SIG-M5 treated with dmso at 0.1 percent for 504 hours (cell line): ENCODE results near the gene PWP1.

ENCODE experiments used
- DNase-seq: peaks from one replicate; lab custom pipeline; 2025; ENCODE audit not compliant: unreplicated experiment; lab: John Stamatoyannopoulos, UW

The PWP1 gene

DNA sequence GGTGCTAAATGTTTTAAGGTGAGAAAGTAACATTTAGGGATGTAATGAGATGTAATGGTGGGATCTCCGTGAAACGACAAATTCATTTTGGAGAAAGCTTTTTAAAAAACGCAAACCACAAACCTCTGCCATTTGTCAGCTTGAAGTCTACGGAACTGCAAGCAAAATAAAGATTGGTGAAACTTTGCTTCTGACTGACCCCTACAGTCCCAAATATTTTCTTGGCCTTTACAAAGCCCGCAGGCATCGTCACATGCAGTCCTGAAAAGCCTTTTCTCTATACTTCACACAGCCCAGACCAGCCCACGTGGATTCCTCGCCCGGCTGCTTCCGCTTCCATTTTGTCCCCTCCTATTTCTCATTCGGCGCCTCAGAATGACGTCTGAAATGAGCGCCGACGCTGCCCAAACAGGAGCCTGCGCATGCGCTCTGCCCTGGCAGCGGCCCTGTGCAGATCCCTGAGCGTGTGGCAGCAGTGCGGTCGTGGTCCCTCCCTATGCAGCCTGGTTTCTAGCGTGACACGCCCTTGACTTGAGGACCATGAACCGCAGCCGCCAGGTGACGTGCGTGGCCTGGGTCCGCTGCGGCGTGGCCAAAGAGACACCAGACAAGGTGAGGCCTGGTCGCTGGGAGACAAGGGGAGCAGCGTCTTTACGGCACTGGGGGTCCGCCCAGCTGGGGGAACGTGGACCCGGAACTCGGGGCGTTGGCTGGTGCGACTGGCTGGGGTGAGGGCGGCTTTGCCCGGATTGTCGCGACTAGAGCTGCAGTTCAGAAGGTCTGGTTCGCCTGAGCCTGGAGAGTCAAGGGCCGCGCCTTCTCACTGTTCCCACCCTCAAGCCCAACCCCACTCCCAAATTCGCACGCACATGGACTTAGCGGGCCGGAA, at the start of gene PWP1:
Gene PWP1, plus strand, starts transcription at position 440 of the 889 bp plus-strand sequence. Its CDS starts 101 bp downstream, at position 541.
- peak; percentile 95 for DNase-seq

DNA sequence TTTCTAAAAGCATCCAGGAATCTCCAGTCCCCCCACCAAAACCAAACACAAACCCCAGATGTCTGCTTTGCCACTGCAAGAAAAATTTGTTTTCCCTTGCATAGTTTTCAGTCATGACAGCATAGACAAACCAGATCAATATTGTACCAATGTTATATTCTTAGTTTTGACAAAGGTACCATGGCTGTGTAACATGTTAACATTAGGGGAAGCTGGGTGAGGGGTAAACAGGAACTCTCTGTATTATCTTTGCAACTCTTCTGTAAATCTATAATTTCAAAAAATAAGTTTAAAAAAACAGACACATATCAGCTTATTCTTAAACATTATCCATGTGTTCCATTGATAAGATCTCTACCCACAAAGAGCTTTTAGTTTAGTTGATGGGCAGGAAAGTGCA, 44.4 kb upstream of the PWP1 start:
- no peak for DNase-seq

DNA sequence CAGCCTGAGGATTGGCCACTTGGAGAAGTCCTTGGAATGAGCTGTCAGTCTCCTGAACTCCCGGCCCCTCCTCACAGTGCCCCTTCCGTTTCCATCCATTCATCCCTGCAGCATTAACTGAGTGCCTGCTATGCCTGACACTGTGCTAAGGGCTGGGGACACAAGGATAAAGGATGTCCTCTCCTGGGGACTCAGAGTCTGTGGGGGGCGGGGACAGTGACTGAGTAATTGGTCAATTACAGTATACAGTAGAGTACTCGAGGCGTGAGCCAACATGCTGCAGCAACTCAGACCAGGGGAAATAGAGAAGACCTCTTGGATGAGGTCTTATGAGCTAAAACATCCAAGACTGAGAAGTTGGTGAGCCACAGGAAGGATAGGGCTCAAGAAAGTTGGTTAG, 43.4 kb upstream of the PWP1 start:
- no peak for DNase-seq

DNA sequence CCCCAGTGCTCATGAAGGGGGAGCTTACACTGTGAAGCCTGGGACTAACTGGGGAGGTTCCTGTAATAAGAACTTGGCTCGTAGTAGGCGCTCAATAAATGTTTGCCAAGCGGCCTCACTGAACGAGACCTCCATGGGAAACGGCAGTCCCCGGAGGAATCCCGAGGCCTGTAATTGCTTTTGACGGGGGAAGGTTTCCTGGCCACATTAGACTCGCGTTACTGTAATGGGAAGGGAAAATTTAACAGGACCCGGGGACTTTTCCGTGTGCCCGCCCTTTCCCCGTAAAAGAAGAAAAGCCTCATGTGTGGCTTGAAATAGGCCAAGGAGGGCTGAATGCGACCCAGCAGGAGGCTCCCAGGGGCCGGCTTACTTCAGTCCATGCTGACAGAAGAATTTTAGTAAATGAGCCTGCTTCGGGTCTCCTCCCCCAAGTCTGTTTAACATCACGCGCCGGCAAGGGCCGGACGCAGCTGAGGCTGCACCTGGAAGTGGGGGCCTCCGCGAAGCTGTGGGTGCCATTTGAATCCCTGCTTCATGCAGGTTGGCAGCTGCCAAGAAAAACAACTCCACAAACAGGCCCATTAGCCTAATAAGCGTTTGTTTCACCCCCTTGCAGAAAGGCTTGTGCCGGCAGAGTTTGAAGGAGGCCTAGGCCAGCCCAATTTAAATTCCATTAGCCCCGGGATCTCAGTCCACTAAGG, 39.8 kb upstream of the PWP1 start:
- no peak for DNase-seq

DNA sequence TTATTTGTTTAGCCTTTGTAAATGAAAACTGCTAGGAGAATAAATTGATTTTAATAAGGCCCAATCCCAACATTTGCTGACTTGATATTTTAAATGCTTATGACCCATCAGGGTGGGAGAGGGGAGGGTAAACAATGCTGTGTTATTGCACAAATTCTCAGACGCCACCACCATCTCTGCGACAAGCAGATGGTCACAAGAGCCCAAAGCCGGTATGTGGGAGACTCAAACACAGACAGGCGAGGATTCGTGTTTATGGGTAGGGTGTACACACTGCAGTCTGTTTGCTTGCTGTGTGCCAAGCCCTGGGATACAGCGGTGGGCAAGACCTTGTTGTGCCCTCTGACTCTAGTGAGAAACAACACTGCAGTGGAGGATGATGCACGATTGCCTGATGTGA, 39.2 kb upstream of the PWP1 start:
- no peak for DNase-seq

DNA sequence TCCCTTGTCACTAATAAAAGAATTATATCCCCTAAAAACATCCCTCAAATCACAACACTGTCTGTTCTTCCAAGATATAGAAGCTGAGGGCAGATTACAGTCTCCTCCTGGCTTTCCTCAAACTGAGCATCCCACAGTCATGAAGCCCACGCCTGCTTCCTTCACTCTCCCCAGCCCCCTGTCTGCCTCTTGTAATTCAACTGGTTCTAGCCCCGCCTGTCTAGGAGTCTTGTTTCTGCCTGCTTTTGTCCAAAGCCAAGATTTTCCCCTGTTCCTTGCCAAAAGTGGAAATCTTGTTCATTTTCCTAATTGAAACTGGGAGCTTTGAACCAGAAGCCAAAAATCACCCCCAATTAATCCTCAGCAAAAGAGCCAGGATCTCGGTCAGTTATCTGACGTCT, 35.9 kb upstream of the PWP1 start:
- no peak for DNase-seq

DNA sequence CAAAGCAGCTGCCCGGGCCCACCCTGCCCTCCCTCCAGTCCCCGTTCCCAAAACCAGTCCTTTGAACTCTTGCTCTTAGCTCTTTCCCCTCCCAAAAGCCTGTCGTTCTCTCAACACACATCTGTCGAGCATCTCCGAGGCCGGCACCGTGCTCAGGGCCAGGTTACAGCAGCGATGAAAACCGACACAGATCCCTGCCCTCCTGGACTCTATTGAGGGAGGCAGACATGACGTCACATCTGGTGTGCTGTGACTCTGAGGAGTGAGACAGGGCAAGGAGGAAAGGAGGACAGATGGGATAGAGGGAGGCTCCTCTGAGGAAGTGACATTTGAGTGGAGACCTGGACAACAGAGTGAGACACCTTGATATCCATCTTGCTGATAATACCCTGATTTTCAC, 34.6 kb upstream of the PWP1 start:
- DNase-seq, result no peak

DNA sequence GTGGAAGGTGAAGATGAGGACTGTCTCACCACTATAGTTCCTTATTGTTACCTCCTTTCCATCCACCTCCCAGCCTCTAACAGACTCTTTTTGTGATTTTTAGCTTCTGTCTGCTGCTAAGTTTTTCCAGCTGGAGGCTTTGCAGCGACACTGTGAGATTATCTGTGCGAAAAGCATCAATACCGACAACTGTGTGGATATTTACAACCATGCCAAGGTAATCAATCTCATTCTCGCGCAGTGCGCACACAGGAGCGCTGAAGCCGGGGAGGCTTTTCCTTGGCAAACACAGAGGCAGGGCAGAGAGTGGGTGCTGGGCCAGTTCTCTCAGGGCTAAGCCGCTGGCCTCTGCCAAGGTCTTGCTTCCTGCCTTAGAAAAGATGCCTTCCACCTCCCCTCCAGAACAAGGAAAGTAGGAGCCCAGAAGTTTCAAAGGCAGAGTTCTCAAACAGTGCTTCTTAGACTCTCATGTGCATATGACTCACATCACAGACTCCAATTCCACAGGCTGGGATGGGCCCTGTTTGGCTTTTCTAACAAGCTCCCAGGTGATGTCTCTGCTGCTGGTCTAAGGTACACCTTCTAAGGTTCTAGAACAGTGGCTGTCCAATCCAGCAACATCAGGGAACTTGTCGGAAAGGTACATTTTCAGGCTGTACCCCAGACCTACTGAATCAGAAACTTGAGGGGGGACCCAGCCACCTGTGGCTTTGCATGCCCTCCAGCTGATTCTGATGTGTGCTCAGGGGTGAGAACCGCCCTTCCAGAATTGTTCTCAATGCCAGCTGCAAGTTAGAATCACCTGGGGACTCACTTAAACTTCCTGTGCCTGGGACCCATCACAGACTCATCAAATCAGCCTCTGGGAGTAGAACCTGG, 33.8 kb upstream of the PWP1 start:
- DNase-seq, result no peak

DNA sequence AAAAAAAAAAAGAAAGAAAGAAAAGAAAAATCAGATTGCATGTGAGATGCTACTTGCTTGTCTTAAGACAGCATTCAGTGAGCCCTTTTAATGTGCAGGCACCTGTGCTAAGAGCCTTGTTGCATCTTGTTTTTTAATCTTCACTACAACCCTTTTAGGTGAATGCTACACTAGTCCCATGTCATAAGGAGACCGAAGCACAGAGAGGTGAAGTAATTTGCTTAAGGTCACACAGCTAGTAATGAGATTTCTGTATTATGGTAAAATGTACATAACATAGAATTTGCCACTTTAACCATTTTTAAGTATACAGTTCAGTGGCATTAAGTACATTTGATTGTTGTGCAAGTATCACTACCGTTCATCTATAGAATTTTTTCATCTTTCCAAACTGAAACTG, 32.1 kb upstream of the PWP1 start:
- DNase-seq, result no peak

DNA sequence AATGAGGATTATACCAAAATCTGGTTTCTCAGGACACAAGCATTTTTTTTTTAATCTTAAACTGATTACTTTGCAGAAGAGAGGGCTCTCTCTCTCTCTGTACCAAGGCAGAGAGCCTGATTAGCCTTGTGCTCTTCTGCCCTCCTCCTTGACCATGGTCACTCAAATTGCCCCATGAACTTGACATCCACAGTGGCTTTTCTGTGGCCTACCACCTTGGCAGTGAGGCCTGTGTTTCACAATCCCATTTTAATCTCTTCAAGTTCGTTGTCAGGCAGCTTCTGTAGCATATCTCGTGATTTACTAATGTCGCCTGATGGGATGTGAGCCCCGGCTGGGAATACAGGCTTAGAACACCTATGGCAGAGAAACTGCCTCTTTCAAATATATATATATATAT, 30.7 kb upstream of the PWP1 start:
- no peak for DNase-seq

DNA sequence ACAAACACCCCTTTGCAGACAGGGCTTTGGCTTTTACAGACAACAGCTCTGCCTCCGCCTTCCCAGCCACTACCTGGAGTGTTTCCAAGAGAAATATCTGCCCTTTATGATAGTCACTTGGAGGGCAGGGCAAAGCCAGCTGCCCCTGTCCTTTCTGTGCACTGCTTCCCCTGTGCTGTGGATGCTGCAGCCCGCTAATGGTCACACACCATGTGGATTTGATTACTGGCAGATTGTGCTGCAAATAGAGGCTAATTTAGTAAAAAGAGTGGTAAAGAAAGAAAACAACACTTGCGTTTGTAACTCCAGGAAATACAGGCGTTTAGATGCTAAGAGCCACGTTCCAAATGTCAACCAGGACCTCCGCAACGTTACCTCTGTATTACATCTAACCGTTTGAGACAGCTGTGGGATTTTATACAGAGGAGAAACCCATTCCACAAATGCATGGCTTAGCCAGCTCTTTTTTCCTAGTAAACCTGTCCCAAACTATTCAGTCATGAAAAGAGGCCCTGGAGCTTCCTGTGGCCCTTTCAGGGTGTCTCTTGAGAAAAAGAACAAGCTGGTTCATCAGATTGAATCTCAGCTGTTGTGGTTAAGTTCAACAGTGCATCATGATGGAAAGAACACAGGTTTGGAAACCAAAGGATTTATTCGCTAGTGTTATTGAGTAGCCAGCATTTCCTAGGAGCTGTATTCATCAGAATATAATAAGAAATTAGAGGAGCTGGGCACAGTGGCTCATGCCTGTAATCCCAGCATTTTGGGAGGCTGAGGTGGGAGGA, 30.1 kb upstream of the PWP1 start:
- DNase-seq, result no peak

DNA sequence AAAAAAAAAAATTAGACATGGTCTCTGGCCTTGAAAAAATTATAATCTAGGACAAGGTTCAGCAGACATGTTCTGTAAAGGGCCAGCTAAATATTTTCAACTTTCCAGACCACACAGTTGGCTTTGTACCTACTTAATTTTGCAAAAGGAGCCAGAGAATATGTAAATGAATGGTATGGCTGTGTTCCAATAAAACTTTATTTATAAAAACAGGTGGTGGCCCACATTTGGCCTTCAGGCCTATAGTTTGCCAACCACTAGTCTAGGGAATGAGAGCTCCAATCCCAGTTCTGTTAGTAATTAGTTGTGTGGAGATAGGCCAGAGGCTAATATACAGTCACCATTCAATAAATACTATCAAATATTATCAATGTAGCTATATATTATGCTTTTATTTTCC, 29.3 kb upstream of the PWP1 start:
- no peak for DNase-seq

DNA sequence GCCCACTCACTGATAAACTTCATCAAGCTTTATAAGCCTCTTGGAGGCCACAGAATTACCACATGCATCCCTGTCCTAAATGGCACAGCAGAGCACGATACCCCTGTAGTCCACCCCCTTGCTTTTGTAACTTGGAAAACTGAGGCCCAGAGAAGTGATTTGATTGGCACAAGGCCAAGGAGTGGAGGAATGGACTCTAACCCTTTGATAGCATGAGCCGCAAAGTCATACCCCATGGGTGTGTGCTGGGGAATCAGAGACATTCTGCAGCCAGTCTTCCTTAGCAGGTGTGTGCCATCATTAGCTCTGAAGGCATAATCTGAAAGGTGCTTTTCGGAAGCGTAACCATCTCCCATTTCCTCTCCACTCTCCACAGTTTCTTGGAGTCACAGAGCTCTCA, 28.5 kb upstream of the PWP1 start:
- DNase-seq, result no peak

DNA sequence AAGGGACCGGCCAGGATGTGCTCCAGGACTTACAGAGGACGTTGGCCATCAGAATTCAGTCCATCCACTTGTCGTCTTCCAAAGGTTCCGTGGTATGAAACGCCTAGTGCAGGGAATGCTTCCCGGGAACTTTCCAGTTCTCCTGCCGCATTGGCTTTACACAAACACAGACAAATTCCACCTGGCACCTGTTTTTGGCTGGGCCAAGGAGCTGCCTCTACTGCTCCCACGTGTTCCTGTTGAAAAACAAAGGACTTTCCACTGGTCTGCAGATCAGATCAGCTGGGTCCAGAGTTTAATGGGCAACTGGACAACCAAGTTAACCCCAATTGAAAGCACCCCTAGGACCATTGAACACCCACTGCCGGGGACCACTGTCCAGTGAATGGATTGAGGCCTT, 28.0 kb upstream of the PWP1 start:
- DNase-seq, result no peak

DNA sequence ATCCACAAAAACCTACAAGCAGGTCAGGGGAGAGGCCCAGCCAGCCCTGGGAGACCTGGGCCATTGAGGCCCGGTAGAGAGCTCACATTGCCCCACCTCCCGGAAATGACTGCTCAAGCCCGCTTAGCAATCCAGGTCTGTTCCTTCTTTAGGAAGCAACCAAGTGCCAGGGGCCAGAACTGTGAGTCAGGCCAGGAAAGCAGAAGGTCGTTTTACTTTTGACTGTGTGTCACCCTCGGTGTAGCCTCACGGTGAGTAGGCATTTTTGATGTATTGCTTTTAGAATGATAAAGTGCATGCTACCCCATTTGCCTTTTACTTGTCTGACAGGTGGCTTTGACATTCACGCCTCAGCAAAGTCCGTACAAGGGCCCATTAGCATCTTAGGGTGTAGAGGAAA, 25.4 kb upstream of the PWP1 start:
- DNase-seq, result peak; percentile 32

DNA sequence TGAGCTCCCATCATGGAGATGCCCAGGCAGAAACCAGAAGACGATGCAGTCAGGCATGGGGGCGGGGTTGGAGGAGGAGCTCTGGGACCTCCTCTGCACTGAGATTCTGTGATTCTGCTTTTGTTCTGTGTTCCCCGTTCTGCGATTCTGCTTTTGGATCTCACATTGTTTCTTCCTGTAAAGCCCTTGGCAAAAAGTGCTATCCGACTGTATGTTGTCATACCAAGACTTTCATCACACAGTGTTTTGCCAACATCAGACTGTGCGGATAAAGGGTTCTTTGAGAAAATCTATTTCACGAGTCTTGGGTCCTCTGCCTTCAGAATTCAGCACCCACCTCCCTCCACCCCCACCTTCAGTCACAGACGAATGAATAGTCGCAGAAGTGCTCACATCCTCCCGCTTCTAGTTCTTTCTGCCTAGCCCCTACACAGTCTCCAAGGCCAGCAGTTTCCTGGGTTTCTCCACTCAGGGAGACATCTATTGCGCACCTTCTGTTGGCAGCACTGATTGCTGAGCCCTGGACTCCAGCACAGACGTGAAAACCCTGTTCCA, 24.7 kb upstream of the PWP1 start:
- no peak for DNase-seq

DNA sequence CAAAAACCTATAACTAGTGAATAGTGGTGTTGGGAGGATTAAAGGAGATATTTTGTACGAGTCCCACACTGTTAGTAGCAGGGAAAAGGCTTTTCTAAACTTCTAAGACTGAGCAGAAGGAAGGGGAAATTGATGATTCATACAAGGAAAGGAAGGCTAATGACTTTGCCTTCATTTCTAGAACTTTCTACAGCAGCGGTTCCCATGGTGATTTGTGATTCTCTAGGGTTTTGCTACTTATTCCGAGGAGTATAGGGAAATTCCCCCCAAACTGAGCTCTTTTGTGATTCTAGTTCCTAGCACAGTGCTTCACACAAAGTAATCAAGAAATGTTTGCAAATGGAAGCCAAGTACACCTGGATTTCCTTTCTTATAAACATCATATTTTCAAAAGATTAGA, 23.8 kb upstream of the PWP1 start:
- DNase-seq, result no peak

DNA sequence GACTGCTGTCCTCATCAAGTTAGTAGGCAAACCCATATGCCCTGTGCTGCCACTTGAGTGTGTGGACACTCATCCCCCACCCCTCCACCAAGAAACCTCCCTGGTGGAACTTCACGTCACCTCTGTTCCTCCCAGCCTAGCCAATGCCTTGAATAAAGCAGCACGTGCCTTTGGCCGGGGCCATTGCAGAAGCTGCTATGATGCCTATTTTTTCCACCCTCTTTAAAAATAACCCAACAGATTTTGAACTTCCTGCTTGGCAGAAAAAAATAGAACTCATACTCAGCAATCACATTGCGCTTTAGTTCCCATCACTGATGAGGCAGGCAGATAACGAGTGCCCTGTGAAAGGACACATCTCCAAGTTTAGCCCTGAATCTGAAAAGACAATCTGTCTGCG, 23.1 kb upstream of the PWP1 start:
- peak; percentile 39 for DNase-seq

DNA sequence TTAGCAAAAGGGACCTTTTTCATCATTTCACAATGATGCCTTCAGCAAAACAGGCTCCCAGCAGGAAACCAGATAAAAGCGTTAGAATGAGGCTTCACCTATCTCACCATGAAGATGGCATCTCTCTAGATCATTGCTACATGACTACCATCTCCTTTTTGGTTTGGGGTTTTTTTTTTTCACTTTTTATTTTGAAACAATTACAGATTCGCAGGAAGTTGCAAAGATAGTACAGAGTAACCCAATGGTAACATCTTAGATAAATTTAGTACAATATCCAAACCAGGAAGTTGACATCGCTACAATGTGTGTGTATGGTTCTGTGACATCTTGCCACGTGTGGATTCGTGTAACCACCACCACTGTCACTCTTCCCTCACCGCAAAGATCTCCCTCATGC, 22.3 kb upstream of the PWP1 start:
- DNase-seq, result peak; percentile 31

DNA sequence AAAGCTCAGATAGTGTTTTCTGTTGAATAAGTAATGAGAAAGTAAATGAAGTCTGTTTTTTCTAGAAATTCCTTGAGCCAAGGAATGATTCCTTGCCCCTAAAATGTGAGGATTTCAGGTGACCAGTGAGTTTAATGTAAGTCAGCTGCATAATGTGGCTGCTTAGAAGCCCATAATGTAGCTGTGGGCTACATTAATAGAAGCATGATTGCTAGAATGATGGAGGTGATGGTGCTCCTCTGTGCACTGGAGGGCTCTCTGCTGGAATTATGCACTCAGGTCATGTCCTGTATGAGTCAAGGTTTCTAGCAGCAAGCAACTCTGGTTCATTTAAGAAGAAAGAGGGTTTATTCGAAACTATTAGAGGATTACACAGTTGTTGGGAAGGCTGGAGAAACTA, 19.6 kb upstream of the PWP1 start:
- no peak for DNase-seq
